ENCODE results near the gene TRPM3.
"Not testable (repeated sequence)": the region's sequence is repeated elsewhere in the genome, so short reads cannot be mapped to it uniquely, and the experiment has no call there.

TRPM3 gene

GRCh38 chr9:70749066-70749465, 372.4 kb downstream of the TRPM3 start:
- DNase-seq (ENCODE audit: low spot score): no peak

DNA sequence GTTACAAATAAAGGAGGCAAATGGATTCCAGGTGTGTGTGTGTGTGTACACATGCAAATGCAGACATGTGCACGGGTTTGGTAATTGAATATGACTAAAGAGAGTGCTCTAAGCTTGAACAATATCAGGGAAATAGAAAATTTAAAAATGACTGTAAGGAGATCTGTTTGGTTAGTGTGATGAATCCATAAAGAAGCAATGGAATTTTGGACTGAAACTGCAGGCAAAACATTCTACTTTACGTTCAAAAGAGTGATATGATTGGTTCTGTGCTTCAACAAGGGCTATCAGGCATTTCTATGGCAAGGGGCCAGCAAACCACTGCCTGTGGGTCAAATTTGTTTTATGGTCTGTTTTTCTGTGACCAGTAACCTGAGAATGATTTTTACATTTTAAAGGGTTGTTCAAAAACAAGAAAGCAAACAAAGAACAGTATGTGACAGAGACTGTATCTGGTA, 374.1 kb downstream of the TRPM3 start:
- no peak for DNase-seq (ENCODE audit: low spot score)

GRCh38 chr9:70746760-70747159, 374.7 kb downstream of the TRPM3 start:
- DNase-seq (ENCODE audit: low spot score): no peak

DNA sequence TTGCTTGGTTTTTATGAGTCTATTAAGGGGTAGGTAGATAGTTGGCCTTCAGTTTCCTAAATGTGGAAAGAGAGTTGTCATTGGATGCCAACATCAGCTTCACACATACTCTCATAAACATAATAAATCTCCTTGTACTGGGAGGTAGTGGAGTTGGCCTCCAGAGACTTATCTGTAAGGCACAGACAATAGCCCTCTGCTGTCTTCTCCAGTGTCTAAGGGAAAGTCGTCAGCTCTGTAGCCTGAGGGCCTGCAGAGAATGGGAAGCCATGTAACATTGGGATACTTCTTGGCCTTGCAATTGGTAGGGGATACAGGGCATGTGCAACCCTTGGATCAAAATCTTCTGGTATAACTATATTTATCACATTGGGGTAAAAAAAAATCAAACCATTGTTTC, 375.1 kb downstream of the TRPM3 start:
- DNase-seq (ENCODE audit: low spot score): no peak

DNA sequence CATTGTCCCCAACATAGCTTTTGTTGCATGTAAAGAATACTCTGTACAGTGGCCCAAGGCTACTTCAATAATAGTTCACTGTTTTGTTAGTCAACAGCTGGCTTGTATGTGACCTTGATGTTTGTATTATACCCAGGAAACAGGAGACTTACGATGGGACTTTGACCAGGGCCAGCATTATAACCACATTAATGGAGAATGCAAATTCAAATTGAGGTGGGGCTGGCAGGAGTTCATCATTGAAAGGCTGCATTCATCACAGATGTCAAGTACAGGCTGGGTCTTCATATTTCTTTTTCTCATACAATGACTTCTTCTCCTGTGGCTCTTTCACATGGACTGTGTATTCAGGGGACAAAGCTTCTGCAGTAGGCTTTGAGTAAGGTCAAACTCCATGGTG, 396.6 kb downstream of the TRPM3 start:
- DNase-seq (ENCODE audit: low spot score): not testable (repeated sequence)

GRCh38 chr9:70724025-70724424, 397.4 kb downstream of the TRPM3 start:
- DNase-seq (ENCODE audit: low spot score): not testable (repeated sequence)

DNA sequence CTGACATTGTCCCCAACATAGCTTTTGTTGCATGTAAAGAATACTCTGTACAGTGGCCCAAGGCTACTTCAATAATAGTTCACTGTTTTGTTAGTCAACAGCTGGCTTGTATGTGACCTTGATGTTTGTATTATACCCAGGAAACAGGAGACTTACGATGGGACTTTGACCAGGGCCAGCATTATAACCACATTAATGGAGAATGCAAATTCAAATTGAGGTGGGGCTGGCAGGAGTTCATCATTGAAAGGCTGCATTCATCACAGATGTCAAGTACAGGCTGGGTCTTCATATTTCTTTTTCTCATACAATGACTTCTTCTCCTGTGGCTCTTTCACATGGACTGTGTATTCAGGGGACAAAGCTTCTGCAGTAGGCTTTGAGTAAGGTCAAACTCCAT, 414.6 kb downstream of the TRPM3 start:
- DNase-seq (ENCODE audit: low spot score): not testable (repeated sequence)

GRCh38 chr9:70701163-70701562, 420.3 kb downstream of the TRPM3 start:
- DNase-seq (ENCODE audit: low spot score): no peak

DNA sequence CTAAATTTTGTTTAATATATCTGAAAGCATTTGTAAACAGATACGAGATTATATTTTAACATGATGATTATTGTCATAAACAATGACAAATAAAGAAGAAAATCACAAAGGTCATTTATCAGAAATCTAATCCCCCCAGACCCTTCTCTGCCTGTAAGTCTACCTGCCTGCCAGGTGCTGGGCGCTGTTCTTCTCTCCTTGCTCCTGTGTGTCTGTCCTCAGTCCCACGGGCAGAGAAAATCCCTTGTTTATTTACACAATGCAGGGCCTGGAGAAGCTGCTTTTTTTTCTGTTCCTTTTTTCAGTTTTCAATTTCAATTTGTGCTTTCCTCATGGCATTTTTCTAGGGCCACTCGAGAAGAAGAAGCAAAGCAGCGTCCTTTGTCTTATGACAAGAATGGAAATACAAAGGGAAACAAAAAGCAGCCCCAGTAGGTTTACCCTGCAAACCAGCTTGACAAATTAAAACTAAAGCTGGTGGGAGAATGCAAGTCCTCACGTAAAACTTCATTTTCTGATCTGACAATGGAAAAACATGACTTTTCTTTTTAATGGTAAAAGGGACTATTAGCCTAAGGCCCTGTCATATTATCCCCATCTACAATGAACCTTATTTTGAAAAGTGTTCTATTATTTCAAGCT, 424.6 kb downstream of the TRPM3 start:
- no peak for DNase-seq (ENCODE audit: low spot score)

- no peak for DNase-seq (ENCODE audit: low spot score)
Observed at GRCh38 chr9:70694758-70695157, 426.7 kb downstream of the TRPM3 start.

- no peak for DNase-seq (ENCODE audit: low spot score)
Observed at GRCh38 chr9:70693186-70693585, 428.2 kb downstream of the TRPM3 start.

DNA sequence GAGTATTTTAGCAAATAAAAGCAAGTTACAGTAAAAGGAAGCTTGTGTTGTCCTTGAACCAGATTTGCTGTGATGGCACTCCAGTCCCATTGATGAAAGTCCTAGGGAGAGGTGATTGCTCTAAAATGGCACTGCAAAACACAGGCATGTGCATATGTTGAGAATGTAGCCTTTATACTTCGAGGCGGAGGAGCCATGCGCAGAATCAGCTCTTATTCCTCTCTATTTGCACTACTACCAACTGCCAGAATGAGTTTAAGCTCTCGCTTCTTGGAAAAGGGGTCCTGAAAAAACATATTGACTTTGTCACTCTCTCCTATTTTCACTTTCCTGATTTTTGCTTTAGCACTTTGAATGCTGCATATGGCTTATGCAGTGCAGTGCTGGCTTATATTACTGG, 429.0 kb downstream of the TRPM3 start:
- DNase-seq (ENCODE audit: low spot score): no peak

- DNase-seq (ENCODE audit: low spot score): no peak
Observed at GRCh38 chr9:70688704-70689103, 432.7 kb downstream of the TRPM3 start.

GRCh38 chr9:70683841-70684240, 437.6 kb downstream of the TRPM3 start:
- DNase-seq (ENCODE audit: low spot score): no peak

- no peak for DNase-seq (ENCODE audit: low spot score)
Observed at GRCh38 chr9:70682298-70682697, 439.1 kb downstream of the TRPM3 start.

DNA sequence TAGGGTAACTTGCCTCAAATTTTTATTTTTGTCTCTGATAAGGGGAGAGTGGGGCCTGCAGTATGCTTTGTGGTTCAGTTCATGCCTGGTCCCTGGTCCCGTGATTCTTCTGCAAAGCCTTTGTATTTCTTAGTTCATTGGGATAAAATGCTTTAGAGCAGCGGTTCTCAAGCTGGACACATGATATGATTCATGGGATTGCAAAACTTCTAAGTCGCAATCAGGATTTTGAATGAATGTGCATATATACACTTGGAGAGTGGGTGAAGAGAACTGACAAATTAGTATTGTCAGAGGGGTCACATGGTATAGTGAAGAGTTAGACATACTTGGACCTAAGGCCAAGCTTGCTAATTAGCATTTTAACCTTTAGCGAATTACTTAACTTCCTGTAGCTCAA, 441.6 kb downstream of the TRPM3 start:
- DNase-seq (ENCODE audit: low spot score): no peak

DNA sequence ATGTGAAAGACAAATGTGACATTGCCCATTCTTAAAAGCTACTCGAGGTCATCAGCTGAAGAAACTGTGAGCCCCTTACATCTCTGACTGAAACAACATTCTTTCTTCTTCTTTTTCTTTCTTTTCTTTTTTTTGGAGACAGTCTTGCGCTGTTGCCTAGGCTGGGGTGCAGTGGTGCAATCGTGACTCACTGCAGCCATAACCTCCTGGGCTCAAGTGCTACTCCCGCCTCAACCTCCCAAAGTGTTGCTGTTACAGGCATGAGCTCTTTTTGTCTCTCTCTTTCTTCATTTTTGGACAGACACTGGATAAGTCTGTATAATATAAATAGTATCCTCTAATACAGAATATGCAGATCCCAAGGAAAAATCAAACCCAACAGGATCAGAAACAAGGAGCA, 443.3 kb downstream of the TRPM3 start:
- DNase-seq (ENCODE audit: low spot score): no peak

- no peak for DNase-seq (ENCODE audit: low spot score)
Observed at GRCh38 chr9:70677055-70677735, 444.2 kb downstream of the TRPM3 start.

DNA sequence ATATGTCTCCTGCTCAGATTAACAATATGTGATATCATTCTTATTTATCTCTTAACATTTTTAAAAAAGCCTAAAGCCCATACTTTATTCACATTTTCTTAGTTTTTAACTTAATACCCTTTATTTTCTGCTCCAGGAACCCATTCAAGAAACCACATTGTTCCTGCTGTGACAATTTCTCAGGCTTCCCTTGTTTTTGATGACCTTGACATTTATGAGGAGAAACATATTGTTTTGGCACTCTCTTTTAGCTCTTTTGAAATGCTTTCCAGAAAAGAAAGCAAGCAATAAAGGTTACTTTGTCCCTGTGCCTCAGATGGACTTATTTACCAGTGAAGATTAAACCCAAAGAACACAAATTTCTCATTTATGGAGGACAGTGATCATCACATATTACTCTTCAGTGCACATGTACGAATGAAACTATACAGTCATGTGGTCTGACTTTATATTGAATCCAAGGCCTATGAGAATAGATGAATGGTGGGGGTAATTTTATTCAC, 445.5 kb downstream of the TRPM3 start:
- DNase-seq (ENCODE audit: low spot score): no peak

DNA sequence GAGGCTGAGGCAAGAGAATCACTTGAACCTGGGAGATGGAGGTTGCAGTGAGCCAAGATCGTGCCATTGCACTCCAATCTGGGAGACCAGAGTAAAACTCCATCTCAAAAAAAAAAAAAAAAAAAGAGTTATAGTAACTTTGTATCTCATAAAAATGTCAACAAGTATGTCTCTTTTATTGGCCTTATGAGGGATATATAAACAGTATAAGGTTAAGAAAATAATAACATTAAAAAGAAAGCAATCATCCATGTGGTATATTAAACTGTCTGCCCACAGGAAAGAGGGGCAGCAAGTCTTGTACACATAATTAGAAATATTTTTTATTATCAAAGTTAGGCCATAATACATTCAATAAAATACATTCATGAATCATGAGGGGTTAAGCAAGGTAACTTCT, 447.6 kb downstream of the TRPM3 start:
- no peak for DNase-seq (ENCODE audit: low spot score)

GRCh38 chr9:70672161-70672649, 449.2 kb downstream of the TRPM3 start:
- DNase-seq (ENCODE audit: low spot score): no peak

DNA sequence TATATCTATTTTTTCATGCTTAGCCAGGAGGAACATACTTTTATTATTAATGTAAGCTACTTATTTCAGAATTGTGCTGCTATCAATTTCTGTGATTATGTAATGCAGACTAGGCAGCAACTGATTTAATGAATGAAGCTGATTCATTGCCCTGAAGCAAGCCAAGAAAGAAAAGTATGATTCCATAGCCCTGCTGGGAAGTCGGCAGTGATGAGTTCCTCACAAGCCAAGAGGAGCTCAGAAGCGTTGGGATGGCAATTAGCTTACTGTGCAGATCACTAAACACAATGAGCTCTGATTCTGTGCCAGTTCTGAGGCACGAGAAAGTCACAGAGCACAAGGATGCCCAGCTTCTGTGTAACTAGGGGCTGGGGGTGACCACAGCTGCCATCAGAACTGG, 452.7 kb downstream of the TRPM3 start:
- no peak for DNase-seq (ENCODE audit: low spot score)

DNA sequence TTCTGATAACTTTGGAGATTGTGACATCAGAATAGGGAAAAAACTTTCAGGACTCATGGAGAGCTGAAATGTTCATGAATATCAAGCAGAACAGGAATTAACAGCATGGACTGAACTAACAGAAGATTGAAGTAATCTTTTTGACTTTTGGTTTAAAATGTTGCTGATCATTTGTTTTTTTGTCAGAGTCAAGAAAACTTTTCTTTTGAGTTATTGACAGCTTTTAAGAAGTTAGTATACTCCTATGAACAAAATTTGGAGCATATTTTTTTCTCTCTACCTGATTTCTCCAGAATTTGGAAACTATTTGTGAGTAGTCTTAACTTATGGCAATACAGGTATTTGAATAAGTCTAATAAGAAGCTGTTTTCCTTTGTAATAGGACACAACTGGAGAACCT, 462.7 kb downstream of the TRPM3 start:
- DNase-seq (ENCODE audit: low spot score): no peak

DNA sequence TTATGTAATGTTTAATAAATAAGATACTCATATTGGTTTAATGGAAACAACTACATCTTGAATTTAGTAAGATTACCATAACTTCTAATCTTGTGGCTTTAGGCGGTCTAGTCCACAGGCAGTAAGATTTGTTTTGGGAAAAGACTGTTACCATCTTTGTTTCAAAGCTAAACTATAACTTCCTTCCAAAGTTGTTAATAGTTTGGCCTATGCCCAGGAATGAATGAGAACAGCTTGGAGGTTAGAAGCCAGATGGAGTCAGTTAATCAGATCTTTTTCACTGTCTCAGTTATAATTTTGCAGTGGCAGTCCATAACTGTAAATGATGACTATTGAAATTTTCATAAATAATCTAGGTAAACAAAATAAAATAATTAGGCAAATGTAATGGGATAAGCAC, 465.1 kb downstream of the TRPM3 start:
- DNase-seq (ENCODE audit: low spot score): no peak

Measured in HuH-7.5 (cell line).